ENCODE measurements around the gene JADE2.
A peak's percentile ranks its signal among the peaks of the same experiment; 100 is the strongest.

DNA sequence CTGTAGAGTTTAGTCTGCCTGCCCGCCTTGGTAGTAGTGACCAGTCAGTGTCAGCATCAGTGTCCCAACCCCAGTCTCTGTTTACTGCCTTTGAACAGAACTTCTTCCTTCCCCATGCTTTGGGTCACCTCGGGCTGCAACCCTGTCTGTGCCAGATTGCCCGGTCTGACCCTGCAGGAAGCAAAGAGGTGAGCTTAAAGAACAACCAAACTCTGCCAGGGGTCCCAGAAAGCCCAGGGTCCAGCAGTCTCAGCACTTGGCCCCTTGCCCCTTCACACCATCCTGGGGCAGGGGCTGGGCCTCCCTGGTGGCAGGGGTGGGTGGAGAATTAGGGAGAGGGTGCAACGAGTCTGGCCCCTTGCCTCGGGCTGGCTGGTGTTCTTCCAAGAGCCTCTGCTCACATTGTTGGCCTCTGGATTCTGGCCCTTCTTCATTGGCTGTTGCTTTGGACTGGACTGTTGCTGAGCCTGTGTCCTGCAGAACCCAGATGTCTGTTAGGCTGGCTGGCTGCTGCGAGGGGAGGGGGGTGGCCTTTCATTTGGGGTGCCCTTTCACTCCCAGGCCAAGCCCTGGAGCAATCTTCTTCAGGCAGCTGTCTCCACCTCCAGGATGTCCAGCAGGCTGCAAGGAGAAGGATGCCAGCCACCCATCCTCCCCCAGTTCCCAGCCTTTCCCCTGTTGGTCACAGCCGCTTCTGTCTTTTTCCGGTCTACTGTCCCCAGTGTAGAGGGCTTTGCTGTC, 55.9 kb downstream of the JADE2 start:
- TF ChIP-seq, protein P1, sequence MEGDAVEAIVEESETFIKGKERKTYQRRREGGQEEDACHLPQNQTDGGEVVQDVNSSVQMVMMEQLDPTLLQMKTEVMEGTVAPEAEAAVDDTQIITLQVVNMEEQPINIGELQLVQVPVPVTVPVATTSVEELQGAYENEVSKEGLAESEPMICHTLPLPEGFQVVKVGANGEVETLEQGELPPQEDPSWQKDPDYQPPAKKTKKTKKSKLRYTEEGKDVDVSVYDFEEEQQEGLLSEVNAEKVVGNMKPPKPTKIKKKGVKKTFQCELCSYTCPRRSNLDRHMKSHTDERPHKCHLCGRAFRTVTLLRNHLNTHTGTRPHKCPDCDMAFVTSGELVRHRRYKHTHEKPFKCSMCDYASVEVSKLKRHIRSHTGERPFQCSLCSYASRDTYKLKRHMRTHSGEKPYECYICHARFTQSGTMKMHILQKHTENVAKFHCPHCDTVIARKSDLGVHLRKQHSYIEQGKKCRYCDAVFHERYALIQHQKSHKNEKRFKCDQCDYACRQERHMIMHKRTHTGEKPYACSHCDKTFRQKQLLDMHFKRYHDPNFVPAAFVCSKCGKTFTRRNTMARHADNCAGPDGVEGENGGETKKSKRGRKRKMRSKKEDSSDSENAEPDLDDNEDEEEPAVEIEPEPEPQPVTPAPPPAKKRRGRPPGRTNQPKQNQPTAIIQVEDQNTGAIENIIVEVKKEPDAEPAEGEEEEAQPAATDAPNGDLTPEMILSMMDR (IDR thresholded peaks at IDR 0.05; ENCODE audit: low read depth, low read length, missing input control), result no peak
- TF ChIP-seq GABPA (IDR thresholded peaks at IDR 0.05 in 1 of 2, conservative IDR thresholded peaks at IDR 0.05 in 1 of 2) (no peak), YY1 (IDR thresholded peaks at IDR 0.05) (no peak), HNF4A (conservative IDR thresholded peaks at IDR 0.05) (no peak), TAF1 (conservative IDR thresholded peaks at IDR 0.05) (no peak), FOXA1 (IDR thresholded peaks at IDR 0.05) (no peak), RAD21 (IDR thresholded peaks at IDR 0.05) (peak; percentile 32 to 33), SP1 (IDR thresholded peaks at IDR 0.05) (no peak), EGR1 (IDR thresholded peaks at IDR 0.05; ENCODE audit: low read depth in 2 of 2) (no peak), JUND (IDR thresholded peaks at IDR 0.05) (no peak), HNF4G (IDR thresholded peaks at IDR 0.05) (no peak)
- TF ChIP-seq, protein P2, sequence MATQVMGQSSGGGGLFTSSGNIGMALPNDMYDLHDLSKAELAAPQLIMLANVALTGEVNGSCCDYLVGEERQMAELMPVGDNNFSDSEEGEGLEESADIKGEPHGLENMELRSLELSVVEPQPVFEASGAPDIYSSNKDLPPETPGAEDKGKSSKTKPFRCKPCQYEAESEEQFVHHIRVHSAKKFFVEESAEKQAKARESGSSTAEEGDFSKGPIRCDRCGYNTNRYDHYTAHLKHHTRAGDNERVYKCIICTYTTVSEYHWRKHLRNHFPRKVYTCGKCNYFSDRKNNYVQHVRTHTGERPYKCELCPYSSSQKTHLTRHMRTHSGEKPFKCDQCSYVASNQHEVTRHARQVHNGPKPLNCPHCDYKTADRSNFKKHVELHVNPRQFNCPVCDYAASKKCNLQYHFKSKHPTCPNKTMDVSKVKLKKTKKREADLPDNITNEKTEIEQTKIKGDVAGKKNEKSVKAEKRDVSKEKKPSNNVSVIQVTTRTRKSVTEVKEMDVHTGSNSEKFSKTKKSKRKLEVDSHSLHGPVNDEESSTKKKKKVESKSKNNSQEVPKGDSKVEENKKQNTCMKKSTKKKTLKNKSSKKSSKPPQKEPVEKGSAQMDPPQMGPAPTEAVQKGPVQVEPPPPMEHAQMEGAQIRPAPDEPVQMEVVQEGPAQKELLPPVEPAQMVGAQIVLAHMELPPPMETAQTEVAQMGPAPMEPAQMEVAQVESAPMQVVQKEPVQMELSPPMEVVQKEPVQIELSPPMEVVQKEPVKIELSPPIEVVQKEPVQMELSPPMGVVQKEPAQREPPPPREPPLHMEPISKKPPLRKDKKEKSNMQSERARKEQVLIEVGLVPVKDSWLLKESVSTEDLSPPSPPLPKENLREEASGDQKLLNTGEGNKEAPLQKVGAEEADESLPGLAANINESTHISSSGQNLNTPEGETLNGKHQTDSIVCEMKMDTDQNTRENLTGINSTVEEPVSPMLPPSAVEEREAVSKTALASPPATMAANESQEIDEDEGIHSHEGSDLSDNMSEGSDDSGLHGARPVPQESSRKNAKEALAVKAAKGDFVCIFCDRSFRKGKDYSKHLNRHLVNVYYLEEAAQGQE (IDR thresholded peaks at IDR 0.05), result no peak
- TF ChIP-seq, protein P3, sequence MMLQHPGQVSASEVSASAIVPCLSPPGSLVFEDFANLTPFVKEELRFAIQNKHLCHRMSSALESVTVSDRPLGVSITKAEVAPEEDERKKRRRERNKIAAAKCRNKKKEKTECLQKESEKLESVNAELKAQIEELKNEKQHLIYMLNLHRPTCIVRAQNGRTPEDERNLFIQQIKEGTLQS (IDR thresholded peaks at IDR 0.05), result no peak
- TF ChIP-seq, protein P4, sequence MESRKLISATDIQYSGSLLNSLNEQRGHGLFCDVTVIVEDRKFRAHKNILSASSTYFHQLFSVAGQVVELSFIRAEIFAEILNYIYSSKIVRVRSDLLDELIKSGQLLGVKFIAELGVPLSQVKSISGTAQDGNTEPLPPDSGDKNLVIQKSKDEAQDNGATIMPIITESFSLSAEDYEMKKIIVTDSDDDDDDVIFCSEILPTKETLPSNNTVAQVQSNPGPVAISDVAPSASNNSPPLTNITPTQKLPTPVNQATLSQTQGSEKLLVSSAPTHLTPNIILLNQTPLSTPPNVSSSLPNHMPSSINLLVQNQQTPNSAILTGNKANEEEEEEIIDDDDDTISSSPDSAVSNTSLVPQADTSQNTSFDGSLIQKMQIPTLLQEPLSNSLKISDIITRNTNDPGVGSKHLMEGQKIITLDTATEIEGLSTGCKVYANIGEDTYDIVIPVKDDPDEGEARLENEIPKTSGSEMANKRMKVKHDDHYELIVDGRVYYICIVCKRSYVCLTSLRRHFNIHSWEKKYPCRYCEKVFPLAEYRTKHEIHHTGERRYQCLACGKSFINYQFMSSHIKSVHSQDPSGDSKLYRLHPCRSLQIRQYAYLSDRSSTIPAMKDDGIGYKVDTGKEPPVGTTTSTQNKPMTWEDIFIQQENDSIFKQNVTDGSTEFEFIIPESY (IDR thresholded peaks at IDR 0.05), result no peak

All from liver (tissue), 3 donors.